Measurements from ENCODE around the gene TRIM58.

DNA sequence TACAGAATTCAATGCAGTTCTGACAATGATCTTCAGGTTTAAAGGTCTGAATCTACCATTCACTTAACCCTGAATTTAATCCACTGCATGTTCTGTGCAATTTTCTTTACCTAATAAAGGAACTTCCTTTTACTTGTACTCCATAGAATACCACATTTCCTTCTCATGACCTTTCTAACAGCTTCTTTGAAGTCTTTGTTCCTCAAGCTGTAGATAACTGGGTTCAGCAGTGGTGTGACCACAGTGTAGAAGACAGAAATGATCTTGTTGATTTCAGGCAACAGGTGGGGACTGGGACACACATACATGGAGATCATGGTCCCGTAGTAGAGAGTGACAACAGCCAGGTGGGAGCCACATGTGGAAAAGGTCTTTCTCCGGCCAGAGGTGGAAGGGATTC is 16.2 kb upstream of the TRIM58 start:
- TF ChIP-seq, protein P1, sequence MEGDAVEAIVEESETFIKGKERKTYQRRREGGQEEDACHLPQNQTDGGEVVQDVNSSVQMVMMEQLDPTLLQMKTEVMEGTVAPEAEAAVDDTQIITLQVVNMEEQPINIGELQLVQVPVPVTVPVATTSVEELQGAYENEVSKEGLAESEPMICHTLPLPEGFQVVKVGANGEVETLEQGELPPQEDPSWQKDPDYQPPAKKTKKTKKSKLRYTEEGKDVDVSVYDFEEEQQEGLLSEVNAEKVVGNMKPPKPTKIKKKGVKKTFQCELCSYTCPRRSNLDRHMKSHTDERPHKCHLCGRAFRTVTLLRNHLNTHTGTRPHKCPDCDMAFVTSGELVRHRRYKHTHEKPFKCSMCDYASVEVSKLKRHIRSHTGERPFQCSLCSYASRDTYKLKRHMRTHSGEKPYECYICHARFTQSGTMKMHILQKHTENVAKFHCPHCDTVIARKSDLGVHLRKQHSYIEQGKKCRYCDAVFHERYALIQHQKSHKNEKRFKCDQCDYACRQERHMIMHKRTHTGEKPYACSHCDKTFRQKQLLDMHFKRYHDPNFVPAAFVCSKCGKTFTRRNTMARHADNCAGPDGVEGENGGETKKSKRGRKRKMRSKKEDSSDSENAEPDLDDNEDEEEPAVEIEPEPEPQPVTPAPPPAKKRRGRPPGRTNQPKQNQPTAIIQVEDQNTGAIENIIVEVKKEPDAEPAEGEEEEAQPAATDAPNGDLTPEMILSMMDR (conservative IDR thresholded peaks at IDR 0.05; ENCODE audit: low read depth, low read length), result no peak
- TF ChIP-seq EZH2 (IDR thresholded peaks at IDR 0.05; ENCODE audit: borderline replicate concordance, low read depth, low read length, poor library complexity, severe bottlenecking), result no peak
